Activated naive CD8-positive, alpha-beta T cell (primary cell): Measurements from ENCODE around the gene TMTC1.

Experiments
- H3K27ac Mint-ChIP-seq: one replicate; pipeline ENCODE4 v1.8.0; 2021; ENCODE audit warnings: mixed read lengths
- H3K27me3 Mint-ChIP-seq: one replicate; pipeline ENCODE4 v1.8.0; 2021; ENCODE audit warnings: mixed read lengths
- H3K36me3 Mint-ChIP-seq: one replicate; pipeline ENCODE4 v1.8.0; 2021; ENCODE audit warnings: mixed read lengths
- H3K4me1 Mint-ChIP-seq: one replicate; pipeline ENCODE4 v1.8.0; 2021; ENCODE audit warnings: low read depth, mixed read lengths
- H3K4me3 Mint-ChIP-seq: one replicate; pipeline ENCODE4 v1.8.0; 2021; ENCODE audit warnings: mild to moderate bottlenecking, mixed read lengths
- H3K9me3 Mint-ChIP-seq: one replicate; pipeline ENCODE4 v1.8.0; 2021; ENCODE audit warnings: low read depth, mixed read lengths

Gene TMTC1

DNA sequence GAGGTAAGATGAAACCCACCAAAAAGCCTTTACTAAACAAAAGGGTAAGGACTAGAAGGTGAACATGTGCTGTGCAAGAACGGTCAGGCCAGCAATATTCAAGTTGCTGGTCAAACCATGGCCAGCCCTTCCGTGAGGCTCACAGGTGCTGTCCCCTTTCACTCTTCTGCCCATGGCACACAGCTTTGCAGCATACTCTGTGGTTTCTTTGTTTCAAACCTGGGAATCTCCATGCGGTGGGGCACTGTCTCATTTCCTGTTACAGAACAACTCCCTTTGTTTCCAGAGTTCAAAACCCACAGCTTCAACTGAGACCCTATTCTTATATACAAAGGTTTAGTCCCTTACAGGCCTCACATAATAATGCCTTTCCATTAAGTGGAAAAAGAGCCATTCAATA lies 284.5 kb downstream of the TMTC1 start:
- peaks cover 3% of the 10 kb centered on the region for H3K27me3 Mint-ChIP-seq

DNA sequence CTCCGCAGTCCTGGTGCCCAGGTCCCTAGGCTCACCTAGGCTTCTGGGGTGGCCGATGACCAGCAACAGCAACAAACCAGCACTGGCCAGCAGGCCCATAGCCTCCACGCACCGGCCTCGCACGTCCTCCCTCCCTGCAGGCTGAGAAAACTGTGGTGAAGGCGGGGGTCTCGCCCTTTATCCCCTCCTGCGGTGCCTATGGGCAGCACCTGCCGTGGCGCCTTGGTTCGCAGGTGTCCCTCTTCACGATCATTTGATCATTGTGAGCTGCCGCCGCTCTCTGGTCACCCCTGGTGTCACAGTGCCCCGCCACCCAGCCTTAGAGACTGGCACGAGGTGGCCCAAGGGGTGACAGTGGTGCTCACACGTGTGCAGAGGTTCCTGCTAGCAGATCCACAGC lies 286.2 kb downstream of the TMTC1 start, which contains the start of gene OVCH1:
Gene OVCH1, minus strand, starts transcription at position 99 of the 400 bp plus-strand sequence. Its CDS starts 0 bp downstream, at position 99.
- H3K4me1 Mint-ChIP-seq, result no peaks in the 10 kb centered on the region
- peaks cover 3% of the 10 kb centered on the region for H3K27me3 Mint-ChIP-seq
- H3K4me3 Mint-ChIP-seq, result no peak within 1 kb of the TSS
- H3K27ac Mint-ChIP-seq, result no peak within 1 kb of the TSS
- no peaks in the 10 kb centered on the region for H3K9me3 Mint-ChIP-seq
- no peaks in the 10 kb centered on the region for H3K36me3 Mint-ChIP-seq

More for the DNA sequence above, 284.5 kb downstream of the TMTC1 start:
- Mint-ChIP-seq H3K36me3 (no peaks in the 10 kb centered on the region), H3K4me3 (no peak overlapping the region), H3K9me3 (no peaks in the 10 kb centered on the region), H3K27ac (no peak overlapping the region), H3K4me1 (no peaks in the 10 kb centered on the region)

DNA sequence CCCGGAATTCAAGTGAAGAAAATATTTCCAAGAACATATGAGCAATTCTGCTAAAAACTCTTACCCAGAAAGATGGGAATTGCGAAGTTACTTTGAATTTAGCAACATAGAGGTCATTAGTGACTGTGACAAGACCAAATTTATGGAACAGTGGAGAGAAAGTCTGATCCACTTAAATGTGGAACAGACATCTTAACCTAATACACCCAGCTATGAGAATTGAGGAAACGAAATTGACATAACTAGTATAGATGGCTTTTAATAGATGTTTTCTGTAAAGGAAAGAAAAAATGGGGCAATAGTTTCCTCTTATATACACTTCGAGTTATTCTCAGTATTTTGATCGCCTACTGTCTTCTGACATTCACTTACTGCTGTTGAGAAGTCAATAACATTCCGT lies 290.9 kb downstream of the TMTC1 start:
- no peak overlapping the region for H3K4me3 Mint-ChIP-seq
- H3K27ac Mint-ChIP-seq, result no peak overlapping the region
- H3K36me3 Mint-ChIP-seq, result no peaks in the 10 kb centered on the region
- peaks cover 12% of the 10 kb centered on the region for H3K27me3 Mint-ChIP-seq
- H3K9me3 Mint-ChIP-seq, result no peaks in the 10 kb centered on the region
- no peaks in the 10 kb centered on the region for H3K4me1 Mint-ChIP-seq

- peaks cover 17% of the 10 kb centered on the region for H3K27me3 Mint-ChIP-seq
- H3K9me3 Mint-ChIP-seq, result no peaks in the 10 kb centered on the region
- no peak overlapping the region for H3K4me3 Mint-ChIP-seq
- H3K27ac Mint-ChIP-seq, result no peak overlapping the region
- no peaks in the 10 kb centered on the region for H3K36me3 Mint-ChIP-seq
- H3K4me1 Mint-ChIP-seq, result no peaks in the 10 kb centered on the region
Observed at GRCh38 chr12:29486972-29487371, 296.8 kb downstream of the TMTC1 start.

- no peaks in the 10 kb centered on the region for H3K36me3 Mint-ChIP-seq
- H3K27me3 Mint-ChIP-seq, result peaks cover 1% of the 10 kb centered on the region
- no peaks in the 10 kb centered on the region for H3K4me1 Mint-ChIP-seq
- H3K9me3 Mint-ChIP-seq, result no peaks in the 10 kb centered on the region
- H3K4me3 Mint-ChIP-seq, result no peak overlapping the region
- no peak overlapping the region for H3K27ac Mint-ChIP-seq
Observed at GRCh38 chr12:29463198-29463597, 320.5 kb downstream of the TMTC1 start.

- H3K27me3 Mint-ChIP-seq, result peaks cover 2% of the 10 kb centered on the region
- H3K27ac Mint-ChIP-seq, result no peak overlapping the region
- no peak overlapping the region for H3K4me3 Mint-ChIP-seq
- no peaks in the 10 kb centered on the region for H3K36me3 Mint-ChIP-seq
- H3K9me3 Mint-ChIP-seq, result no peaks in the 10 kb centered on the region
- H3K4me1 Mint-ChIP-seq, result no peaks in the 10 kb centered on the region
Observed at GRCh38 chr12:29460082-29460481, 323.7 kb downstream of the TMTC1 start.

DNA sequence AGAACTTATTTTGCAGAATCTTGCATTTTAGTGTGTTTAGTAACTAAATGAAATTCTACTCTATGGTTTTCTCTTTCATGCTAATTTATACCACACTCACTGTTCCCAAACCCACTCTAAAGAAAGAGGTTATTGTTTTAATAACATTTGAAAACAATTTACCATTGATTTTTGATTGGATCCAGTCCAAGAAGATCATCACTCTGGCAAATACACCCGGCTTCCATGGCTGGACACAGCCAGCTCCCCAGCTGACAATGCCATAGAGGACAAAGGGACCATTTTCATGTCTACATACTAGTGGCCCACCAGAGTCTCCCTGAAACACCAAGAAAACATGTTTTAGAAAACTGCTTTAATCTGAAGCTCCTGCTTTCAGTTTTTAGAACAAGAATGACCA lies 328.7 kb downstream of the TMTC1 start:
- Mint-ChIP-seq H3K9me3 (no peaks in the 10 kb centered on the region), H3K4me3 (no peak overlapping the region), H3K36me3 (no peaks in the 10 kb centered on the region), H3K4me1 (no peaks in the 10 kb centered on the region), H3K27ac (no peak overlapping the region), H3K27me3 (peaks cover 9% of the 10 kb centered on the region)

GRCh38 chr12:29451888-29452287 lies 331.9 kb downstream of the TMTC1 start:
- peaks cover 15% of the 10 kb centered on the region for H3K27me3 Mint-ChIP-seq
- H3K4me1 Mint-ChIP-seq, result no peaks in the 10 kb centered on the region
- H3K9me3 Mint-ChIP-seq, result no peaks in the 10 kb centered on the region
- H3K36me3 Mint-ChIP-seq, result no peaks in the 10 kb centered on the region
- H3K4me3 Mint-ChIP-seq, result no peak overlapping the region
- H3K27ac Mint-ChIP-seq, result no peak overlapping the region
